Left ventricle myocardium superior (tissue), 1 donor: ENCODE data around the gene SCP2. TPM values are rescaled to one million over a fixed set of nuclear protein-coding genes. Genes with fewer than 3 reads are reported as not detected.

Experiments used
- ATAC-seq: fragments of 200-7000 bp; cut with Tn5 transposase; one replicate; pipeline ENCODE4 v1.9.1; 2020; ENCODE audit warnings: mild to moderate bottlenecking, moderate library complexity
- DNase-seq: peaks from one replicate; pipeline ENCODE4 v3.0.0-alpha.2; 2020
- intact Hi-C: fragments of 100-400 bp; cut with micrococcal nuclease; formaldehyde crosslinking; loops from one replicate; pipeline ENCODE4 v1.11.0; 2022
- total RNA-seq: library from RNA; stranded (reverse); fragmentation: NEBNext Ultra II Directional; extraction: Animal tissue kit (Norgen Biotek cat#: 25700); gene quantifications from one replicate; pipeline ENCODE4 v1.2.1, GENCODE V29; 2021
- donor health status: DM: no; HTN: yes; CAD: no; lungs with severe emphysema.

SCP2 gene
- total RNA-seq, 1 donor from 2014 or later, result 144 TPM

DNA sequence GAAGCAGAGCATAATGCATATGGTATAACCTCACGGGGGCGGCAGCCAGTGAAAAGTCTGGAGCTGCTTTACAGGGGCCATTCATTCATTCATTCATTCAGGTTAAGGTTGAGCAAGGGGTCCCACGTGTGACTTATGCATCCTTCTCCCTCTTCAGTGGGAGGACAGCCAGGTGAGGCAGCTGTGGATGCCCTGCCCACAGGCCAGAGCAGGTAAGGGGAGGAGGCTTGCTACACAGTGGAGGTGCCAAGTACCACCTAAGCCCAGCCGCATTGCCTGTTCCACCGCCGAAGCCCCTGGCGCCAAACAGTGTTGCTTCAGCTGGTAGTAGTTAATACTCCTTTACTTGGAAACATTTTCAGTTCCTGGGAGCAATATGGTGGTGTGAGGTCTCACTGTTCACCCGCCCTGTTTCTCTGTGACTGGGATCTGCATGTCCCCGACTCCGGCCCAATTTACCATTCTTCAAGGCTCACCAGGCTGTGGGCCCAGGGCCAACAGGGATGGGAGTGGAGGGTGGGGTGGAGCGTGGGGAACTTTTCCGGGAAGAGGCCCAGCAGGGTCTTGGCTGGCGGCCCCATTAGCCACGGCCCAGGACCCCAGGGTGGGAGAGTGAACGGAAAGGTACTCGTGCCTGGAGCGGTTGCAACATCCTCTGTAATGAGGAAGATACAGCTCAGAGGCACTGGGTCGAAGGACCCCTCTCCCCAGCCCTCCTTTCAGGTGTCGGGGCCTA, 134.2 kb downstream of the SCP2 start:
- ATAC-seq (peak; percentile 62), DNase-seq (peak; percentile 82)
- intact Hi-C loops, result no loop called here

- peak; percentile 75 for DNase-seq
- intact Hi-C loops, result no loop called here
- peak; percentile 60 for ATAC-seq
Measured at GRCh38 chr1:53061859-53062707, 135.0 kb downstream of the SCP2 start, which contains the start of gene PODN. PODN (plus strand) TSS chr1:53062213; CDS start chr1:53069856, 7,643 bp downstream.

- intact Hi-C loops, result no loop called here
Measured at GRCh38 chr1:53062708-53063591, 135.9 kb downstream of the SCP2 start.

DNA sequence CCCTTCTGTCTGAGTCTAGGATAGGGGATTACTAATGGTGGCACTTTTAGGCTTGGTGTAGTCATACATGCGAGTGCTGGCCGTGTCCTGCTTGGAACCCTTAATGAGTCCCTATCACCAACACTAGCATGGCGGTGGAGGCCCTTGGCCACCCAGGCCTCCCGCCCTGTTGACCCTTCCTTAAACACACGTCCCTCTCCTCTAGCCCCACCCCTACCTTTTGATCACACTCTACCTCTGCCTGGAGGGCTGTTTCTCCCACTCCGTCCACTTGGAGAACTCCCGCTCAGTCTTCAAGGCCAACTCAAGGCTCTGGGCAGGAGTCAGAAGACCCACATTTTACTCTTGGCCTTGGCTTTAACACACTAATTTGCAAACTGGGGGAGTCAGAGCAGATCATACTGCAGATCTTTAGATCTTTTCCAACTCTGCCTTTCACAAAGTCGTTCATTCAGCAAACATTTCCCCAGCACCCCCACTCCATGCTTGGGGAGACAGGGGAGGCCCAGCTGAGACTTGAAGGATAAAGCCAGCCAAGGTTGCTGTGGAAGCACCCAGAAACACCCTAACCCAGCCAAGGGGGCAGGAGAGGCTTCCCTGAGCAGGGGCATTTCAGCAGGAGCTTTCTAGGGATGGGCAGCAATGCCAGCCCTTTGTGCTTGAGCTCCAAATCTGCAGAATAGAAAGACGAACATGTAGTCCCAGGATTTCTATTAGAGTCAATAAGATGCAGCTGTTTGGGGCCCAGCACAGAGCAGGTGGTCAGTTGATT, 136.9 kb downstream of the SCP2 start:
- ATAC-seq, result no peak
- peak; percentile 27 for DNase-seq
- intact Hi-C loops, result no loop called here

More at GRCh38 chr1:53062708-53063591, 135.9 kb downstream of the SCP2 start:
- DNase-seq (no peak), ATAC-seq (peak; percentile 6)

- intact Hi-C loops, result no loop called here
- ATAC-seq, result no peak
- DNase-seq, result no peak
Measured at GRCh38 chr1:53065391-53065790, 138.3 kb downstream of the SCP2 start.

DNA sequence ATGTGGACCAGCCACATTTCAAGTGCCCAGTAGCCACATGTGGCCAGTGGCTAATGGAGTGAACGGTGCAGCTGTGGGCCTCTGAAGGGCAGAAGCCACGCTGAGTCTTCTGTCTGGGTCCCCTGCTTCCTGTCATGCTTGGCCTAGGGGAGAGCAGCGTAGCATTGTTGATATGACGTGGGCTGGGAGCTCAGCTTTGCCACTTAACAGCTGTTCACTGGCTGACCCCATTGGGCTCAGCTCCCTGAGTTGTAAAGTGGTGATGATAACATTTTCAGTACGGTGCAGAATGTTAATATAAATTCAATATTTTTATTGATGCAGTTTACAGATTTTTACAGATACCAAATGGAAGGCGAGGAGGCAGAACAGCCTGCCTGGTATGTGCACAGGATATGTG, 139.4 kb downstream of the SCP2 start:
- ATAC-seq, result peak; percentile 8
- intact Hi-C loops, result no loop called here

DNA sequence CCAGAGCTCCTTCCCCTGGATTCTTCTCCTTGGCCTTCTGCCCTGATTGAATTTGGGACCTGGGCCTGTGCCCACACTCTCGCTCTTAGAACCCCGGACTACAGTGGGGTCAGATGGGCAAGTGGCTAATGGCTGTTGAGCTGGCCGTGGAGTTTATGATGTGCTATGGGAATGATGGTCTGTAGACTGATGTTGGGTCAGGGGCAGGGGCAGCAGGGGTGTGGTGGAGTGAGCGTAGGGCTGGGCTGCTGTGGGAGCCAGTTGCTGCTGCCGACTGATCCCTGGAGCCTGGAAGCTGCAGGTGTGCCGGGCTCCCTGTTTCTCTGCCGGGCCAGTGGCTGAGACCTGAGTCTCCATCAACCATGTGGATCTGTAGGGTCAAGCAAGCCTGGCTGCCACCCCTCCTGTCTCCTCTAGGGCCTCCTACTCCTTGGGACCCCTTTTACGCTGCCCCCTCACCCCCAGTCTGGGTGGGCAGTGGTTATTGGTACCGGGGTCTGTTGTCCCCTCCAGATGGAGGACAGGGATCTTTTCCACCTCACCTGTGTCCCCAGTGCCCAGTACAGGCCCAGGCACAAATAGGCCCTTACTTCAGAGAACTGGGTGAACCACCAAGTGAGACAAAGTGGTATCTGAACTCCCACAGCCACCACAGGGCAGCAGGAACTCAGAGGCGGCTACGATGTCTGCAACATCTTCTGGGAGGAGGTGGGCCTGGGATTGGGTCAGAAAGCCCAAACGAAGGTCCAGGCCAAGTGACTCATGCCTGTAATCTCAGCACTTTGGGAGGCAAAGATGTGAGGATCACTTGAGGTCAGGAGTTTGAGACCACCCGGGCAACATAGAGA, 140.0 kb downstream of the SCP2 start:
- intact Hi-C loops, result no loop called here
- DNase-seq, result peak; percentile 28
- ATAC-seq, result no peak

More for the DNA sequence above, 139.4 kb downstream of the SCP2 start:
- peak; percentile 23 for DNase-seq

DNA sequence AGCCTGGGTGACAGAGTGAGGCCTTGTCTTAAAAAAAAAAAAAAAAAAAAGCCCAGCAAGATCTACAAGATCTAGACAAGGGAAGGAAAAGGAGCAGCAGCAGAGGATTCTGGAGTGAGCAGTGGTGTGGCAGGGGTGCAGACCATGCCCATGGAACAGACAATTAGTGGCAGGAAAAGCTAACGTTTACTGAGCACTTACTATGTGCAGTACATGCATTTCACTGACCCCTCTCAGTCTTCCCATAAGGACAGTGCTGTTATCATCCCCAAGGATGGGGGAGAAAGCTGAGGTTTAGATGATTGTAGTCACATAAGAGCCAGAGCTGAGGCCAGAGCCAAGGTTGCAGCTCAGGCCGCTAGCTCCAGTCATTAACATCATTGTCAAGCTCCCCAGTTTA, 140.8 kb downstream of the SCP2 start:
- DNase-seq (no peak), ATAC-seq (no peak)
- intact Hi-C loops, result no loop called here

- no peak for ATAC-seq
- no peak for DNase-seq
- intact Hi-C loops, result no loop called here
Measured at GRCh38 chr1:53068314-53069099, 141.4 kb downstream of the SCP2 start.

DNA sequence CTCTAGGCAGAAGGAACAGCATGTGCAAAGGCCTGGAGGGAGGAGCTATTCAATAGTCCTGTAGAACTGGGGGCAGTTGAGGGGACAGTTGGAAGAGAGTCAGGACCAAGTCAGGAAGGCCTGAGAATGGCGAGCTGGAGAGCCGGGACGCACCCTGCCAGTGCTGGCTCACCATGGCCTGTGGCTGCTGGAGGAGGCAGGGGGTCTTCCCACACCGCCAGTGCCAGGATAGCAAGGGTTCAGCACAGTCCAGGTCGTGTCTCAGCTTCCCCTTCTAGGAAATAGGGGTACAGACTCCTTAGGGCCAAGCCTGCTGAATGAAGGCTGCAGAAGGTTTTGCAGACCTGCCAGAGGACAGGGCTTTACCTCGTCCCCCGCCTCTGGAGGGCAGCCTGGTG, 142.2 kb downstream of the SCP2 start:
- ATAC-seq (no peak), DNase-seq (peak; percentile 7)
- intact Hi-C loops, result no loop called here

DNA sequence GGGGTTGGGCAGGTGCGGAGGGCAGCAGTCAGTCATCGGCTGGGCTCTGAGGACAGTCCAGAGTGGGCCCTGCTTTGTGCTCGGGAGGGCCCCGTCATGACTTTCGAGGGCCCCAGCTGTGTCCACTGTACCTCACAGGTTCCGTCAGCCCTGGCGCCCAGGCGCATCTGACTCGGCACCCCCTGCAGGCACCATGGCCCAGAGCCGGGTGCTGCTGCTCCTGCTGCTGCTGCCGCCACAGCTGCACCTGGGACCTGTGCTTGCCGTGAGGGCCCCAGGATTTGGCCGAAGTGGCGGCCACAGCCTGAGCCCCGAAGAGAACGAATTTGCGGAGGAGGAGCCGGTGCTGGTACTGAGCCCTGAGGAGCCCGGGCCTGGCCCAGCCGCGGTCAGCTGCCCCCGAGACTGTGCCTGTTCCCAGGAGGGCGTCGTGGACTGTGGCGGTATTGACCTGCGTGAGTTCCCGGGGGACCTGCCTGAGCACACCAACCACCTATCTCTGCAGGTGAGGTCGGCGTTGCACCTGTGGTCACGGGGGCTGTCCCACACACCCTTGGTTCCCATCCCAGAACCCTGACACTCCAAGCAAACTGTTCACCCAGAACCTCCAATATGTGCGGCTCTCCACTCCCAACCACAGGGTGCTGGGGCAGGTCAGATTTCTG, 142.7 kb downstream of the SCP2 start:
- ATAC-seq (no peak), DNase-seq (peak; percentile 27)
- intact Hi-C loops, result no loop called here

DNA sequence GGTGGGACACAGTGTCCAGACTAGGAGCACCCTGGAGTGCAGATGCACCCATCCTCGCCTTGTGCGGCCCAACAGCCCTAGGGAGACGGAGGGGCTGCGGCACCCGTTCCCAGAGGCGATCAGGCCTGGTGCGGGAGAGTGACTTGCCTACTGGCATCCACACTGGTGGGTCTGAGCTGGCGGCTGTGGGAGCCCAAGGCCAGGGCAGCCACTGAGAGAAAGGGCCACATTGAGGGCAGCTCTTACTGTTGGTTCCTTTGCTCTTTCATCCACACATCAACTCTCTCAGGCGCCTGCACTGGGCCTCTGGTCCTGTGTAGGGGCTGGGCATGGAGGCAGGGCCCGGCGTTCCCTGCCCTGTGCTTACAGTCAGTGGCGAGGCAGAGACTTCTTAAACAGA, 143.5 kb downstream of the SCP2 start:
- ATAC-seq (no peak), DNase-seq (peak; percentile 21)
- intact Hi-C loops, result no loop called here

DNA sequence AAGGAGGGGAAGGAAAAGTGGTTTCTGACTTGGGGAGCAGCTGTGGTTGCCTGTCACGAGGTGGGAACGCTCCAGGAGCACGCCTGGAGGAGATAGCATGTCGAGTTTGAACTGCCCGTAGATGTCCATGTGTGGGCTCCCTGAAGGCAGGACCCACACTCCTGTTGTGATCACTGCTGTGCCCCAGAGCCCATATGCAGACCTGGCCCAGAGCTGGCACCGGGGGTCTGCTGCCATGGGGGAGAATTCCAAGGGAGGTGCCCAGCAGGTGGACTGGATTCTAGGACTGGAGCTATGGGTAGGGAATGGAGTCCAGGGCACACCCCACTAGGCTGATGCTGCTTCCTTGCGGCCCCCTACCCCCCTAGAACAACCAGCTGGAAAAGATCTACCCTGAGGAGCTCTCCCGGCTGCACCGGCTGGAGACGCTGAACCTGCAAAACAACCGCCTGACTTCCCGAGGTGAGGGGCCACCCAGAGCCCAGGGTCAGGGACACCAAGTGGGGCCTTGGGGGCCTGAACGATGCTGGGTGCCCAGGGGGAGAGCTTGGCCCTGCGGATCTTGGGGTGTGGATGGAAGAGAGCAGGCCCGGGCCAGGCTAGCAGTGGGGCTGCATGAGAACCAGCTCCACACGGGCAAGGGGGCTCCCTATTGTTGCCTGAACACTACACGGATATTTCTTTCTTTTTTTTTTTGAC, 144.2 kb downstream of the SCP2 start:
- intact Hi-C loops, result no loop called here
- ATAC-seq, result no peak
- DNase-seq, result peak; percentile 23

DNA sequence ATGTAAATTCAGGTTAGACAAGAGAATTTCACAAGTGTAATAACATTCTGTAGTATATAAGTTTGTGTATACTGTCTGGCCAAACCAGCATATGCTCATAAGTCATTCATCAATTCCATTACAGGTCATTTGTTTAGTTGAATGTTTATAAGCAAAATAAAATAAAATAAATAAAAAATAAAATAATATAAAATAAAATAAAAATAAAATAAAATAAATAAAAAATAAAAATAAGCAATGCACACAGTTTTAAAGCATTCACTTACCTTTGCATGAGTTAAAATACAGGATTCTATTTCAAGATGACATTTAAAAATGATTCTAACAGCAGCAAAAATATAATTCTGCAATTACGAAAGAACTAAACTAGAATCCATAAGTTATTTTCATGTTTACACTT, 144.8 kb downstream of the SCP2 start:
- intact Hi-C loops, result no loop called here
- no peak for ATAC-seq
- no peak for DNase-seq

- peak; percentile 17 for DNase-seq
- no peak for ATAC-seq
- intact Hi-C loops, result no loop called here
Measured at GRCh38 chr1:53073287-53073686, 146.2 kb downstream of the SCP2 start.

- intact Hi-C loops, result no loop called here
- peak; percentile 87 for DNase-seq
- peak; percentile 87 for ATAC-seq
Measured at GRCh38 chr1:53073868-53074311, 146.8 kb downstream of the SCP2 start.
